ENCODE measurements around the gene ADGRE3. TPM values are rescaled to one million over a fixed set of nuclear protein-coding genes. Genes with fewer than 3 reads are reported as not detected.

ADGRE3 gene
- total RNA-seq, 2 donors from 2014 or later: not detected

DNA sequence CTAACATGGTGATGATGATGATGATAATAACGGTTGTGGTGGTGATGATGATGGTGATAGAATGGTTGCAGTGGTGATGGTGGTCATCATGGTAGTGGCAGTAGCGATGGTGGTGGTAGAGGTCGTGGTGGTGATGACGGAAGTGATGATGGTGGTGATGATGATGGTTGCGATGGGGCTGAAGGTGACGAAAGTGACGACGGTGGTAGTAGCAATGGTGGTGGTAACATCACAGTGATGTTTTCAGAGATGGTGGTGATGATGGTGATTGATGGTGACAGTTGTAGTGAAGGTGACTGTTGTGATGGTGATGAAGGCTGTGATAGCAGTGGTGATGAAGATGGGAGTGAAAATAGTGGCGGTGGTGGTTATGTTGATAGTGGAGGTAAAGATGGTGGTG is 3.6 kb upstream of the ADGRE3 start:
- ATAC-seq (ENCODE audit: insufficient number of reproducible peaks, low FRiP score, low read depth): no peak
- TF ChIP-seq CTCF (IDR thresholded peaks at IDR 0.05): no peak
- H3K9me3 ChIP-seq: no peaks in the 10 kb centered on the region
- H3K4me3 ChIP-seq: no peak overlapping the region
- H3K27me3 ChIP-seq (replicated peaks; ENCODE audit: insufficient read depth): no peaks in the 10 kb centered on the region
- no peak overlapping the region for H3K27ac ChIP-seq
- no peak for DNase-seq (ENCODE audit: low spot score)
- H3K4me1 ChIP-seq (ENCODE audit: control insufficient read depth in 1 of 2, low read depth in 2 of 2): no peaks in the 10 kb centered on the region
- H3K36me3 ChIP-seq: no peaks in the 10 kb centered on the region

DNA sequence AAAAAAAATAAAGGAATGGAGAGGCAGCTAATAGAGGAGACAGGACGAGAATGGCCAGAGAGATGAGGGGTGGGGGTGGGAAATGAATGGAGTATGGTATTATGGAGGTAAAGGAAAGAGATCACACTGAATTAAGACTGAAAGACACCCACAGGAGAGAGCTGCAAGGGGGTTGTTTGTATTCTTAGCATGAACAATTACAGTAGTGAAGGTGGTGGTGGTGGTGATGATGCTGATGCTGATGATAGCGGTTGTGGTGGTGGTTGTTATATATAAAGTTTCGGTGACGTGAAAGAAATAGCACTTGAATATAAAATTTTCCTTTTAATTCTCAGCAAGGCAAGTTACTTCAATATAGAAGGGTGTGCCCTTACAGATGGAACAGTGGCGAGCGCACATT is 2.8 kb upstream of the ADGRE3 start:
- H3K27ac ChIP-seq: no peak overlapping the region
- H3K27me3 ChIP-seq (replicated peaks; ENCODE audit: insufficient read depth): no peaks in the 10 kb centered on the region
- no peaks in the 10 kb centered on the region for H3K9me3 ChIP-seq
- DNase-seq (ENCODE audit: low spot score) (no peak), ATAC-seq (ENCODE audit: insufficient number of reproducible peaks, low FRiP score, low read depth) (no peak)
- H3K36me3 ChIP-seq: no peaks in the 10 kb centered on the region
- H3K4me1 ChIP-seq (ENCODE audit: control insufficient read depth in 1 of 2, low read depth in 2 of 2): no peaks in the 10 kb centered on the region
- TF ChIP-seq CTCF (IDR thresholded peaks at IDR 0.05): no peak
- no peak overlapping the region for H3K4me3 ChIP-seq

GRCh38 chr19:14676762-14677161 is 2.1 kb upstream of the ADGRE3 start:
- H3K27ac ChIP-seq: no peak overlapping the region
- no peaks in the 10 kb centered on the region for H3K27me3 ChIP-seq (replicated peaks; ENCODE audit: insufficient read depth)
- TF ChIP-seq CTCF (IDR thresholded peaks at IDR 0.05): no peak
- ATAC-seq (ENCODE audit: insufficient number of reproducible peaks, low FRiP score, low read depth): no peak
- DNase-seq (ENCODE audit: low spot score): no peak
- H3K36me3 ChIP-seq: no peaks in the 10 kb centered on the region
- H3K4me3 ChIP-seq: no peak overlapping the region
- no peaks in the 10 kb centered on the region for H3K4me1 ChIP-seq (ENCODE audit: control insufficient read depth in 1 of 2, low read depth in 2 of 2)
- no peaks in the 10 kb centered on the region for H3K9me3 ChIP-seq

DNA sequence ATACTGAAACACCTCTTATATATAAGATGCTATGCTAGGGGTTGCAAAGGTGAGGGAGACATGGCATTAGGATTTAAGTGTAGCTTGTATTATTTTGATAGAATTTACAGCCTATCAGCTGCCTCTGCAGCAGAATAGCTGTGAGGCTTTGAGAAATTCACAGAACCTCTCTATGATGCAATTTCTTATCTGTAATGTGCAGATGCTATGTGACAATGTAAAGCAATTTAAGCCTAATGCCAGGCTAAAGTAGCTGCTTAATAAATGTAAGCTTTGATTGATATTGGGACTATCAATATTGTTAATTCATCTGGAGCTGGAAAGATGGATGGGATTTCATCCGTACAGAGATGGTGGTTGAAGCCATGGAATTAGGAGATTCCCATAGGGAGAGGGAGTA is 1.6 kb downstream of the ADGRE3 start:
- TF ChIP-seq CTCF (IDR thresholded peaks at IDR 0.05): no peak
- no peaks in the 10 kb centered on the region for H3K4me1 ChIP-seq (ENCODE audit: control insufficient read depth in 1 of 2, low read depth in 2 of 2)
- no peak for ATAC-seq (ENCODE audit: insufficient number of reproducible peaks, low FRiP score, low read depth)
- peaks cover 4% of the 10 kb centered on the region for H3K9me3 ChIP-seq
- no peaks in the 10 kb centered on the region for H3K27me3 ChIP-seq (replicated peaks; ENCODE audit: insufficient read depth)
- H3K36me3 ChIP-seq: no peaks in the 10 kb centered on the region
- no peak for DNase-seq (ENCODE audit: low spot score)
- H3K27ac ChIP-seq: no peak overlapping the region
- no peak overlapping the region for H3K4me3 ChIP-seq

- DNase-seq (ENCODE audit: low spot score): no peak
- Histone ChIP-seq H3K4me3 (no peak overlapping the region), H3K4me1 (ENCODE audit: control insufficient read depth in 1 of 2, low read depth in 2 of 2) (no peaks in the 10 kb centered on the region), H3K9me3 (peaks cover 4% of the 10 kb centered on the region), H3K27ac (no peak overlapping the region), H3K27me3 (replicated peaks; ENCODE audit: insufficient read depth) (no peaks in the 10 kb centered on the region), H3K36me3 (no peaks in the 10 kb centered on the region)
- ATAC-seq (ENCODE audit: insufficient number of reproducible peaks, low FRiP score, low read depth): no peak
- no peak for TF ChIP-seq CTCF (IDR thresholded peaks at IDR 0.05)
Measured at GRCh38 chr19:14672188-14672872, 2.3 kb downstream of the ADGRE3 start.

All from thoracic aorta (tissue), 2 donors.